CD4-positive, alpha-beta T cell treated with Interleukin-17A for 4 hours (primary cell): ENCODE data around the gene PARP6.

Experiments
- DNase-seq: peaks from one replicate; pipeline ENCODE4 v3.0.0-alpha.2; 2020; ENCODE audit warnings: mixed read lengths

Gene PARP6

GRCh38 chr15:72272213-72272996, at the start of gene PARP6:
TSS of gene PARP6 (minus strand) at chr15:72272554. CDS start at chr15:72267477, 5,077 bp downstream.
- DNase-seq: peak; percentile 99

- peak; percentile 74 for DNase-seq
Observed at GRCh38 chr15:72319985-72320671, 47.8 kb upstream of the PARP6 start, which contains the start of gene CELF6. TSS of gene CELF6 (minus strand) at chr15:72320157. CDS start at chr15:72319874, 283 bp downstream.

- peak; percentile 67 for DNase-seq
Observed at GRCh38 chr15:72319360-72319984, 47.1 kb upstream of the PARP6 start.

DNA sequence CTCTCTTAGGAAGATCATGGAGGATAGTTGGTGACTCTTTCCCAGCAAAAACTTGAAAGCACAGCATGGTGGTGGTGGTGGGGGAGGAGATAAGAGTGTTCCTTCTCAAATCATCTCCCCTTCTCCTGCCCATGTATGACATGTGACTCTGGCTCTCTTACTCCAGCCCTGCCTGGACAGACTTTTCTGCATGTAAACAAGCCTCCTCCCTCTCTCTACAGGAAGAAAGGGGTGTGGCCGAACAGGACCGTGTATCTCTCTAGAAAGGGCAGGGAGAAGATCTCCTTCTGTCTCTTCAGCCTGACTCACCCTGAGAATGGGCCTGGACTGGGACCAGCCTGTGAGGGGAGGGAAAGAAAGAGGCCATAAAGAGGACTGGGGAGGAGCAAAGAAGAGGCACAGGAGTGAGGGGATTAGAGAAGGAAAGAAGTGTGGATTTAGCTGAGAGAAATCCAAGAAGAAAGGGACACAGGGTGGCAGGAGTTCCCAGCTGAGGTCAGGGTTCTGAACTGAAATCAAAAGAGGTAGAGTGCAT, 46.1 kb upstream of the PARP6 start:
- no peak for DNase-seq

DNA sequence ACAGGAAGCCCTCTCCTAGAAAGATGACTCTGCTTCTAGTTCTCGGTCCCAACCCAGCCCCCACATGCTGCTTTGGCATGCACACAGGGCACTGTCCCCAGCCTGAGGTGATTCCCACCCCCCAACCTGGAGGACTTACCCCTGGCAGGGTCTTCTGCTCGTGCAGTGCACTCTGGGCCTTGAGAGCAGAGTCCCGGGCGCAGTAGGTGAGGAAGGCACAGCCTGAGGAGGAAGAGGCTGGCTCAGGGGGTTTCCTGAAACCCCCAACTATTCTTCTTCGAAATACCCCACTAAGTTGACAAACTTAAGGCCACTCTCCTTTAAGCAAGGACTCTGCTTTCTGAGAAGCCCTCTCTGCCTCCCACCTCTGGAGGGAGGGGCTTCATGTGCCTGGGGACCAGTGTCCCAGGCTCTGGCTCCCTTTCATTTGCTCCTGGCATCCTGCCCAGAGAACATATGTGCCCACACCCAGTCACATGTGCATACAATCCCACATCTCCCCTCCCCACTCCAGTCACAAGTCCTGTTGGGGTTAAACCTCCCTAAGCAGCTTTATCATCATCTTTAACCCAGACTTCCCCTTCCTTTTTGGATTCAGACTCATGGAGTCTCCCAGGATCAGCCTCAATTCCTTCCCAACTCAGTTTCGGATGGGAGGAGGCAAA, 43.5 kb upstream of the PARP6 start:
- DNase-seq: no peak

- no peak for DNase-seq
Observed at GRCh38 chr15:72313881-72314280, 41.5 kb upstream of the PARP6 start.

- DNase-seq: no peak
Observed at GRCh38 chr15:72313448-72313840, 41.1 kb upstream of the PARP6 start.

- DNase-seq: peak; percentile 64
Observed at GRCh38 chr15:72312605-72313447, 40.5 kb upstream of the PARP6 start.

- DNase-seq: no peak
Observed at GRCh38 chr15:72307026-72307425, 34.7 kb upstream of the PARP6 start.

GRCh38 chr15:72306211-72306785, 33.9 kb upstream of the PARP6 start:
- peak; percentile 57 for DNase-seq

GRCh38 chr15:72304596-72304995, 32.2 kb upstream of the PARP6 start:
- DNase-seq: no peak

GRCh38 chr15:72302955-72303354, 30.6 kb upstream of the PARP6 start:
- DNase-seq: no peak

DNA sequence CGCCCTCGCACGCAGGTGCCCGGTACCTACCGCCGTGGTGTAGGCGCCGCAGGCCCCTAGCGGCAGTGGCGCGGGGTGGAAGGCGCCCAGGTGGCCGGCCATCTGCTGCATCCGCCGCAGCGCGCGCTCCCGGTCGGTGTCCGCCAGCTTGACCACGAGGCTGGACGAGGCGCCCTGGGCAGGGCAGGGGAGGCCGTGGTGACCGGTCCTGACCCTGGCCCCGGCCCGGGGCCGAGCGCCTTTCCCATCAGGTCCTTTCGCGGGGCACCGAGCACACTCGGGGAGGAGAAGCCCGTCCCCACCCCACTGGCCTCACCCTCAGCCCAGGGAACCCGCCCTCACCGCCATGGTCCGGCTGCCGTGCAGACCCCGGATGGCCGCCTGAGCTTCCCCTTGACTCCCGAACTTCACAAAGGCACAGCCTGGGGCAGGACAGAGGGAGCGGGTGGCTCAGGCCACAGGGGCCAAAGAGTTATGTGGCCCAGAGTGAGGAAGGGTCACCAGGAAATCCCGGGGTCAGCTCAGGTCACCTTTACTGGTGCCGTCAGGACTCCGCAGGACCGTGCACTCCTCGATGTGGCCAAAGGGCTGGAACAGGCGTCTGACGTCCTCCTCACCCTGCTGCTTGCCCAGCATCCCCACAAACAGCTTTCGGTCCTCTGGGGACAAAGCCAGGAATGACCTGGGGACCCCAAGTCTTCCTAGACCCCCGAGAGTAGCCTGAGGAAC, 17.4 kb upstream of the PARP6 start:
- no peak for DNase-seq

DNA sequence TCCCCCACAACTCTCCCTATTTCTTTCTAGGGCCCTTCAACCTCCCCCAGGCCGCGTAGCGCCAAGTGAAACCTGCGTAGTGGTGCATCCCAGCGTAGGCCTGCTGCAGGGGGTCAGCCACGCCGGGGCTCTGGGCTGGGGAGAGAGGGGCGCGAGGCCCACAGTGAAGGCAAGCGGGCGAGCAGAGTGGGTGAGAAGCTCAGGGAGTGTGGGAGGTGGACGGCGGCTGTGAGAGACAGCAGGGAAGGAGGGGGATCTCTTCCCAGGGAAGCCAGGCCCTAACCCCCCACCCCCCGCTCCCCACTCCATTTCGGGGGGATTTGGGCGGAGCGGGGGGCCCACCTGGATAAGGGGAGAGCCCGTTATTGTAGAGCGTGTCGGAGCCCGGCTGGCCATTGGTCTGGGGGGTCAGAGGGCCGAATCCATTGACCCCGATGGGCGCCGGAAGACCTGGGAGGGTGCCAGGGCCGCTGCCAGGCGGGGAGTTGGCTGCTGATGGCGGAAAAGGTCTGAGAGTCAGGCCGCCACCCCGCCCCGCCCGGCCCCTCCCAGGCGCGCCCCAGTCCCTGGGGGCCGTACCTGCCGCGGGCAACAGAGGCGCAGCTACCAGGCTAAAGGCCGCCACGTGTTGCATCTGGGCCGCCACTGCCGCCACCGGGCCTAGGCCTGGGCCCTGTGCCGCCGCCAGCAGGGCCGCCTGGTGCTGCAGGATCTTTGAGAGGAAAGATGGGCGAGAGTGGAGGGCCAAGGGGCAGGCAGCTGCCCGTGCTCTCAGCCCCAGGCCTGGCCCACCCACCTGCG, 16.6 kb upstream of the PARP6 start:
- DNase-seq: no peak

GRCh38 chr15:72285927-72286516, 13.7 kb upstream of the PARP6 start:
- DNase-seq: peak; percentile 76

- DNase-seq: no peak
Observed at GRCh38 chr15:72285402-72285801, 13.0 kb upstream of the PARP6 start.

DNA sequence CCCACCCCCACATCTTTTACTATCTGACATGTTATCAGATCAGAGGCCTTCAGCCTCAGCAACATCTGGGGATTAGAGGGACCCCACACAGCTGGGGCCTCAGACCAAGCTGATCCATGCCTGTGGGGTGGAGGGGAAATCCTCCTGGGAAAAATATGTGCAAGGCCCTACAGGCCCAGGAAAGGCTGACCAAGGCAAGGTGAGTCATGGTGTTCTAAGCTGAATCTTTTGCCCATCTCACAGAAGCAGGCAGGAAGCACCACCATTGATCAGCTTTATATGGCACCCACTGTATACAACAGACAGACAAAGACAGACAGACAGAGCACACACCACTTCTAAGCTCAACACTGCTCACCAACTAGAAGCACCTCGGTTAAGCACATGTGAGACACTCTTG, 12.4 kb upstream of the PARP6 start:
- DNase-seq: no peak

DNA sequence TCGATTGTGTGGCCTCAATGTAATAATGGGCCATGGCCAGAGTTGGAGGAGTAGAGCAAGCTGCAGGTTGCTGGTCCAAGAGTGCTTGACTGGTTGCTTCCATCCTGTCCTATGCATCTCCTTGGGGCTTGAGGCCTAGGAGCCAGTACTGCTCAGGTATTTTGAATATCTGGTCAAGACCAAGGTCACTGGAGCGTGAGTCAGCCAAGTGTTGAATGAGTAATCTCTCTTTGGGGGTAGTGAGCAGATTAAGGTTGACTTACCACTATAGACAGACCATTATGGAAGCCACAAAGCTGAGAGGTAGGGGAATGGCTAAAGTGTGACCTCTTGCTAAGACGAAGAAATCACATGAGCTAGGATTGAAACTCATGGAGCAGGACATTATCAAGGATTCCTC, 9.4 kb upstream of the PARP6 start:
- DNase-seq: no peak

- DNase-seq: no peak
Observed at GRCh38 chr15:72280751-72281150, 8.4 kb upstream of the PARP6 start.

DNA sequence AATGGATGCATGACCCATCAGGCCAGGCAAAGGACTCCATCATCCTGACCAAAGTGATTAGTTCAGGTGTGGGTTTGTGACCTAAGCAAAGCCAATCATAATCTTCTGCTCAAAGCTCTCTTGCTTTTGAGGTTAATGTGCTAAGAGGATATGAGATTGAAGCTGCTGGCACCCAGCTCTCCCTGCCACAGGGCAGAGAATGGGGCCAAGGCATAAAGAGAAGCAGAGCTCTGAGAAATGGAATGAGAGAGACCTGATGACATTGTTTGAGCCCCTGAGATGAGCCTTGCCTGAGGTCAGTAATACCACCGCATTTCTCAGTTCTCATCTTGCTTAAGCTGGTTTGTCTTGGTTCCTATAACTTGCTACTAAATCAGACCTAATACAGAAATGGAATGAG, 6.4 kb upstream of the PARP6 start:
- DNase-seq: no peak
